NCI-H1105 (cell line): ENCODE data around the gene SMARCD2.
"Not testable (repeated sequence)": the region's sequence is repeated elsewhere in the genome, so short reads cannot be mapped to it uniquely, and the experiment has no call there.

Experiments used
- DNase-seq: peaks from one replicate; lab custom pipeline; 2025; lab: John Stamatoyannopoulos, UW

The SMARCD2 gene

DNA sequence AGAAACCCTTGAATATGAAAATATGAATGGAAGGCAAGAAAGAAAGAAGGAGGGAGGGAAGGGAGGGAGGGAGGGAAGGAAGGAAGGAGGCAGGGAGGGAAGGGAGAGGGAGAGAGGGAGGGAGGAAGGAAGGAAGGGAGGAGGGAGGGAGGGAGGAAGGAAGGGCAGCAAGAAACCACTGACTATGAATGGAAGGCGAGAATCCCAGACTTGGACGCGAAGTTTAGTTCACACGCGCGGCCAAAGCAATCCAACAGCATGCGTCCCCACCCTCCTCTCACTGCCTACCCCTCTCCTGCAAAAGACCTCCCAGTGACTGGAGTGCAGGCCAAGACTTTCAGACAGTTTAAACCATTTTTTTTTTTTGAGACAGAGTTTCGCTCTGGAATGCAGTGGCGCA, 7.9 kb upstream of the SMARCD2 start:
- DNase-seq = no peak

DNA sequence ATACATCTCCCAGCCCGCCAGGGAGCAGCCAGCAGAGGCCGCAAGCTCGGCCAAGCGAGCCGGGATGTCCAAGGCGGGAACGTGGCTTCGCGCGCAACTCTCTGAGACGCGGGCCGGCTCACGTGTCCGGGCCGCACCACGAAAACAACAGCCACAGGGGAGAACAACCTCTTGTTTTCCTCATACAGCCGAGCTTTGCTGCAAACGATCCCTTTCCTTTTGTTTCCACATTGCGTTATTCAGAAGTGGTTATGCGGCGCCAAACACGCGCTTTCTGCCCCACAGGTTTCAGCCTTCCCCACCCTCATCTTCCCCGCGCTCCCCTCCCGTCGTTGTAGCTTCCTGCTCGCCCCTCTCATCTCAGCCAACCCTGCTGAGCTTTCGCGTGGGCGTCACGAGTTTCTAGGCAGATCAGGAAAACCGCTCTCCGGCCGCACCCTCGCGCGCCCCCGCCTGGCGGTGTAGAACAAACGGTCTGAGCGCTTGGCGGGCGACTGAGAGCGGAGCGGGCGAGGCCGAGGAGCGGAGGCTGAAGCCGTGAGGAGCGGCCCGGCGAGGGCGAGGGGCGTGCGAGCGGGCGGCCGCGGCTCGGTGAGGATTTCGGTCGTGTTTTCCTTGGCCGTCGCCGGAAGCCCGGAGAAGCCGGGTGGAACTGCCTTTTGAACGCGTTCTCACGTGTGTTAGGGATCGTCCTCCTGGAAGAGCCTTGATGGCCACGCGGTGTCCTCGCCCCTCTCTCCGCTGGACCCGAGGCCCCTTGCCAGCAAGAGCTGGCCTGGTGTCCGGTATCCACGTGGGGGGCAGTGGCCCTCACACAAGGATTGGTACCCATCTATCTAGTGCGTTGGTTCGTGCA, 6.6 kb upstream of the SMARCD2 start:
- DNase-seq = no peak

DNA sequence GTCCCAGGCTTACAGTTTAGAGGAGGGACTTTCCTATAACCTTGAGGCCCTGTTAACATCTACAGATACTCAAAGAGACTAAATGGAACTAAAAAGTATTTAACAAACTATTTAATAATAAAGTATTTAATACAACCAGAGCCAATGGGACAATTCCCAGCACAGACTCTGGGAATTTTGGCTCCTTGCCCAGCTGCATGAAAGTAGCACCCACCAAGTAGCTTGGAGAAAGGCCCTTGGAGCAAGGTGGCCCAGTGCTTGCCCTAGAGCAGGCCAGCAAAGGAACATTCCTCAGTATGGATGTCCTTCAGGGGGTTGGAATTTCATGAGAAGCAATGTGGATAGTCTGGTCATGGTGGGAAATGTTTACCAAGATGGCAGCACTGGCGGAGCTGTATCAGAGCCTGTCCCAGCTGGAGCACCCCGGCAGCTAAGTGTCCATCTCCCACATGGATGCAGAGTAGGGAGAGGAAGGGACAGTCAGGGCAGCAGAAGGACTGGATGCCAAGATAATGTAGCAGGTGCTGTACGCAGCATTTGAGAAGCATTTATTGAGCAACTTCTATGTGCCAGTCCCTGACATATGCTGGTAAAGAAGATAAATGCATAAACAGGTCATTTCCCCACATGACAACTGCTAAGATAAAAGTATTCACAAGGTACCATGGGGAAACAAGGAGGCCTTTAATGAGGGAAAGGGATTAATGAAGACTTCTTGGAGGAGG, 5.2 kb upstream of the SMARCD2 start:
- no peak for DNase-seq

DNA sequence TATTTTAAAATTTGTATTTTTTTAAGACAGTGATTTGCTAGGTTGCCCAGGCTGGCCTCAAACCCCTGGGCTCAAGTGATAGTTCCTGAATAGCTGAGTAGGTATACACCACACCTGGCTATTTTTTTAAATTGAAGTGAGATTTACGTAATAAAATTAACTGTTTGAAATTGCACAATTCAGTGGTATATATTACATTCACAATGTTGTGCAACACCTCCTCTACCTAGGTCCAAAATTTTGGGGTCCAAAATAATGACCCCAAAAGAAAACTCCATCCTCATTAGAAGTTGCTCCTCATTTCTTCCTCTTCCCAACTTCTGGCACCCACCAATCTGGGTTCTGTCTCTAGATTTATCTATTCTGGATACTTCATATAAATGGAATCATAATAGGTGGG, 3.0 kb upstream of the SMARCD2 start:
- no peak for DNase-seq

DNA sequence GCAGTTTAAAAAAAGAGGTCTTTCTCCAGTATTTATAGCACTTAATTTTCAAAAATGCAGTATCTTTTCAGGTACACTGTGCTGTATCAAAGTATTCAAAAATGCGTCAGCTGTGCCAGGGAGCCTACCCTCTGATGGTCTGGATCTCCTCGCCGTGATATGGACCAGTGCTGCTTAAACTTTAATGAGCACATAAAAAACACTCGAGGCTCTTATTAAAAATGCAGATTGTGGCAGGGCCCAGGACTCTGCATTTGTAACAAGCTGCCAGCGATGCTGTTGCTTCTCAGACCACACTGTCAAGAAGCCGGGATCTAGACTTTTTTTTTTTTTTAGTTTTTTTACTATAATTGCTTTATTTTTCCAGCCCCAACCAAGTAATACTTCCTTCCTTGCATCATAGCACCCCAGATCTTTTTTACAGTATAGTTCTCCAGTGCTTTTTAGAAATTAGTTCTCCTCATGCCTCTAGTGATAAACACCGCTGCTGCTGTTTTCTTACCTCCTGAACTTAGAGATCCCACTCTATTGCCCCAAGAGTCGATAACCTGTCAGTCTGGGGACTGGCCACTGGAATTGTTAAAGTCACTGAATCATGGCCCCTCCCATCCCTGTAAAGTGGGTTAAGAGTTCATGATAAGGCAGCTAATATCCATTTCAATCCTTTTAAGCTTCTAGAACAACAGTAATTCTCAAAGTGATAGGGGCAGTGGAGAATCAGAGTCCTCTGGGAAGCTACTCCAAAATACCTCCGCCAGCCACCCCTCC, 1.6 kb upstream of the SMARCD2 start:
- no peak for DNase-seq

DNA sequence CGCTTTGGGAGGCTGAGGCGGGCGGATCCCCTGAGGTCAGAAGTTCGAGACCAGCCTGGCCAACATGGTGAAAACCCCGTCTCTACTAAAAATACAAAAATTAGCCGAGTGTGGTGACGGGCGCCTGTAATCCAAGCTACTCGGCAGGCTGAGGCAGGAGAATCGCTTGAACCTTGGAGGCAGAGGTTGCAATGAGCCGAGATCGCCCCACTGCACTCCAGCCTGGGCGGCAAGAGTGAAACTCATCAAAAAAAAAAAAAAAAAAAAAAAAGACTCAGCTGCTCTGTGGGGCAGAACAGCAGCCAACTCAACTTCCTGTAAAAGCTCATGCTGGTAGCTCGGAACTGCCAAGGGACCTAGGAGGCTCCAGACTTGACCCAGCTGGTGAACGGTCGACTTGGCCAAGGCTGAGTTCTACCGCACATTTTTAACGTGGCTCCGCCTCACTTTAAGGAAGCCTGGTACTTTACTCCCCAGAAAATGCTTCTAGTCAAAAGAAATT, 953 bp upstream of the SMARCD2 start:
- not testable (repeated sequence) for DNase-seq

DNA sequence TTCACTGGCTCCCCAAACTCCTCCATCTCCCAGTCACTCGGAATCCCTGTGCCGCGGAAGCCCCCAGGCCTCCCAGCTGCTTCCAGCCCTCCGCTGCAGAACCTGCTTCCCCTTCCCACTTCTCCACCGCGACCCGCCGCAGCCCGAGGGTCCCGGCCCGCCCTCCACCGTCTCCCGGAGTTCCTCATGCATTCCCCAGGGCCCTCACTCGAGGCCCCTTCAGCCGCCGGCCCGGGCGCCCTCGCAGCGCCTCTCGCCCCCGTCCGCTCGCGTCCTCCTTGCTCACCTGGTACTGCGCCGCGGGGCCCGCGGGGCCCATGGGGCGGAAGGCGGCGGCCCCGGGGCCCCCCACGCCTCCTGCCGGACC, 329 bp downstream of the SMARCD2 start:
- no peak for DNase-seq

DNA sequence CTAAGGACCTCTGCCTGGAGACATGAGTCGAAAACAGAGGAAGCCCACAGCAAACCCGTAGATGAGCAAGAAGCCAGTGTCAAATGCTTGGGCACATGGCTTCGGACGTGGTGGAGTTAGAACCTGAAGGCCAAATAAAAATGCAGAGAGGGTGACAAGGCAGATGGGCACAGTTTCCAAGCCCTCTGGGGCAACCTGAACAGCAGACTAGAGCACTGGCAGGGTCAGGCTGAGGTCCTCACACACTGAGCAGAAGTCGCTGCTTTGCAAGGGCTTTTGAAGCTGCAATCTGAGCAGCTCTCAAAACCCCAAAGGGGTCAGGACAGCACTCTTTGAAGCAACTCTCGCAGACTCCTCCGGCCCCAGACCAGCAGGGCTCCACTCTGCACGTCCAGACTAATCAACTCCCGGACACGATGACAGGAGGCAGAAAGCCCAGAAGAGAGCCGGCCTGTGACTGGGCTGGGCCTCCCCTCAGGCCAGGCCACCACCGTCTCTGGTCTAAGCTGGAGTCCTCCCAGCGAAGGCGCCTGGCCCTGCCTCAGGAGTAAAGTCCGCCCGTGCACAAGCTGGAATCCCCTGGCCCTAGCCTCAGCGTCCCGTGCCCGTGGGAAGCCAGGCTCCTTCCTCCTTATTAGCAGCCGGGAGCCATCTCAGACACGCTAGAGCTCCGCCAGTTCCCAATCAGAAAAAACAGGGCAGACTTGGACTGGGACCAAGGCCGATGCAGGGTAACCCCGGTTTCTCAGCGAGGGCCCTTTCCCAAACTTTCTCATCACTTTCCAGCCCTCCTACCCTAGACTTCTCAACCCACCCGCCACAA, 924 bp downstream of the SMARCD2 start:
- no peak for DNase-seq

DNA sequence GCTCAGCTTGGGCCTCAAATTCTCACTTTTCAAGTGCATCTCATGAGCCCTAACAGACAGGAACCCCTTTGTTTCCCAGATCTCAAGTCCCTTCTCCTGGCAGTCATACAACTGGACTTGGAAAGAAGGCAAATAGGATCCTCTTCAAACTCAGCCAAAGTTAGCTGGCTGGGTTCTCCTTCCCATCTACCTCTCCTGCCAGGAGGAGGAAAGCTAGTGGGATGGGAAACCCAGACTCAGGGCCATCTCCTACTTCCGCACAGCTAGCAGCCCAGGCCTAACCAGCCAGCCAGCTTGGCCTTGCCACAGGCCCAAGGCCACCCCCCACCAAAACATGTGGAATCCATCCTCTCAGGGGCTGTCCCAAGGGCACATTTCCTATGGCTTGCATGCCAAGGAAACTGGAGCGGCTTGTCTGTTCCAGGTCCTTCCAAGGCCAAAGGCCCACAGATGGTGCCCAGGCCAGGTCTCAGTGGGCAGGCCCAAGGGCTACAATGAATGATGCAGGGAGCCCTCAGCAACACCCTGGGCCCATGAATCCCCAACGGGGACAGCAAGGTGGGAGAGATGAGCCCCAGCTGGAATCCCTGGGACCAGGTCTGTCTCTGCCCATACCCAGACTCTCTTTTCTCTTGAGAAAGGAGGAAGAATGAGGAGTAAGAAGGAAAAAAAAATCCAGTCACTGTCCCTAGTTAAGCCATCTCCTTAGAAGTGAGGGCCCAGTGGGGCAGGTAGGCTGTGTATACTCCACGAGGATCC, 1.7 kb downstream of the SMARCD2 start:
- no peak for DNase-seq

DNA sequence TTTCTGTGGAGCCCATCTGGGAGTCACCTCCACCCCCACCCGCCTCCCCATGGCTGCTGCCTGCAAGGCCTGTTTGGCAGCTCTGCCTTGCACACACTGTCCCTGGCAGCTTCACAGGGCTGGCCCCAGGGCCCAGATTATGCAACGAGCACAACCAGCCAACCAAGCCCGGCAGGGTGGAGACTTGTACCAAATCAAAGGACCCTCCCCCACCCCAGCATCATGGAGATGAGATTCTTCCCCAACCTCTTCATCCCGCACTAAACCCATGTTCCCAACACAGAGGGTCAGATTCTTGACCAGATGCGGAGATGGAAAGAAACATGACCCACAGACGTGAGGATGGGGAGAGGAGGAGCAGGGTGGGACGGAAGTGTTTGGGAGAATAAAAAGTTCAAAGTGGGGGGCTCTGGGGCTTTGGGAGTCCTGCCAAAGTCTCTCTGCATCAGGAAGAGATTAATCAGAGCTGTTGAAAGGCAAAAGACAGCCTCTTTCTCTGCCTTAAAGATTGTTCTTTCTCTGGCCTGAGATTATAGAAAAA, 3.8 kb downstream of the SMARCD2 start:
- no peak for DNase-seq

DNA sequence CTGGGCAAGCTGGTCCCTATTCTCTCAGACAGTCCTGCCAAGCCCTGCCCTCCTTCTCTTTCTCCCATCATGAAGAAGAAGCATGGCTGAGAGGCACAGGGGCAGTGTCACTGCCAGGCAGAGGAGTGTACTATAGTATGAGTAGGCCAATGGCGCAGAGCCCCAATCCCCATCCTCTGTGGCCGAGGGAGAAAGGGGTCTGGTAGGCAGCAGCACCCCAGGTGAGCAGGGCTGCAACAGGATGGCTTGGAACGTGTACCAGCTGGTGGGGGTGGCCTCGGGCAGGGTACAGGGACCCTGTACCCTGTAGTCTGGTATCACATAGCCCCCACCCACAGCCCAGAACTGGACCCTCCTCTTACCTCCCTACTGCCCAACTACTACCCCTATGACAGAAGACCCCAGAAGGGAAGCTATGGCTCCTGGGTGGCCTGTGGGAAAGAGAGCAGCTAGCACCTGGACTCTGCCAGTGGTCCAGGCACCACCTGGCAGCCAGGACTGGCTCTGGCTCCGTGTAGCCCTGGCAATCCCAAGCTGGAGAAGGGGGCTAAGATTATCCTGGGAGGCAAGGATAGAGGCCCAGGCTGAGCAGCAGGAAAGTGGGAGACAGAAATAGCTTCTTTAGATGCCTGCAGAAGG, 4.4 kb downstream of the SMARCD2 start:
- no peak for DNase-seq

DNA sequence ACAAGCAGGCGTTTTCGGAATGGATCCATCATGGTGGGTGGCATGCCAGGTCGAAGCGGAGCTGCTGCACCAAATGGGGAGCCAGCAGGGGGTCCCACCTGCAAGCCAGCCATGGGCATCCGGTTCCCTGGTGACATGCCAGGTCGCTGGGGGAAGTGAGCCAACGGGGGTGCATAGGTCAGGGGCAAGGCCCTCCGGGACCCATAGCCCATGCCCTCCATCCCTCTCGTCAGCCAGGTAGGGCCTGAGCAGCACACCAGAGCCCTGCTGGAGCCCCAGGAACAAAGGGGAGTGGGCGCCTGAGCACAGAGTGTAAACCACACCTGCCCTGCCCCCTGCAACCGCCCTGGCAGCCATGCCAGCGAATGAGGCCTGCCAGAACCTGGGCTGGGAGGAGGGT, 5.0 kb downstream of the SMARCD2 start:
- DNase-seq = no peak

DNA sequence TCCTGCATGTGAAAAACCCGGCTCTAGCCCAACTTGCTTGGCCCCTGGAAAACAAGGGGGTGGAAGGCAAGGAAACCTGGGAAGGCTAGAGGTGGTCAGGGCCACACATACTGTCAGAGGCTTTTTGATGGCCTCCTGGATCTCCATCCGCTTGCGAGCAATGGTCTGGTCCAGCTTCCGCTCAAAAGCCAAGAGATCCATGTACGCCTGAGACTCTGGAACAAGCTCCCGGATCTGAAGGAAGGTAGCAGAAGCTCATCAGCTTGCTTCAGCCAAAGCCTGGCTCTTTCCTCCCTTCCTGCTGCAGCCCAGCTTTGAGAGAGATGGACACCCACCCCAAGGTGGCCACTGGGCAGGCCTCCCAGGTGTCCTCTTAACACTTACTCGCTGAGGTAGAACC, 5.7 kb downstream of the SMARCD2 start:
- DNase-seq = no peak

DNA sequence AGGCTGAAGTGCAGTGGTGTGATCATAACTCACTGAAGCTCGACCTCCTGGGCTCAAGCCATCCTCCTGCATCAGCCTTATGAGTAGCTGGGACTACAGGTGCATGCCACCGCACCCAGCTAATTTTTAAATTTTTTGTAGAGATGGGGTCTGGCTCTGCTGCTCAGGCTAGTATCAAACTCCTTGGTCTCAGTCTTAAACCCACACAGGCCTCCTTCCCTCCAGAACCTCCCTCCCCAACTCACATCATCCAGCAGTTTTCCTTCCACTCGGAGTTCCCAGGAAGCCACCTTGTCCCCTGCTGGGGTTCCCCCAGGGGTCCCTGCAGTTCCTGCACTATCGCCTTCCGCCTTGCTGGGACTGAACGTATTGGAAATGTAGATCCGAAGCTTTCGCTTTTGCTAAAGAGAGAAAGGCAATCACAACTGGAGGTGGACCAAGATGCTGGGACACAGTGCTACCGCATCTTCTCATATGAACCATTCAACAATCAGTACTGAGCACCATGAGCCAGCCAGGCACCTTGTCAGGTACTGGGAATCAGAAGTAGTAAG, 7.2 kb downstream of the SMARCD2 start:
- no peak for DNase-seq

DNA sequence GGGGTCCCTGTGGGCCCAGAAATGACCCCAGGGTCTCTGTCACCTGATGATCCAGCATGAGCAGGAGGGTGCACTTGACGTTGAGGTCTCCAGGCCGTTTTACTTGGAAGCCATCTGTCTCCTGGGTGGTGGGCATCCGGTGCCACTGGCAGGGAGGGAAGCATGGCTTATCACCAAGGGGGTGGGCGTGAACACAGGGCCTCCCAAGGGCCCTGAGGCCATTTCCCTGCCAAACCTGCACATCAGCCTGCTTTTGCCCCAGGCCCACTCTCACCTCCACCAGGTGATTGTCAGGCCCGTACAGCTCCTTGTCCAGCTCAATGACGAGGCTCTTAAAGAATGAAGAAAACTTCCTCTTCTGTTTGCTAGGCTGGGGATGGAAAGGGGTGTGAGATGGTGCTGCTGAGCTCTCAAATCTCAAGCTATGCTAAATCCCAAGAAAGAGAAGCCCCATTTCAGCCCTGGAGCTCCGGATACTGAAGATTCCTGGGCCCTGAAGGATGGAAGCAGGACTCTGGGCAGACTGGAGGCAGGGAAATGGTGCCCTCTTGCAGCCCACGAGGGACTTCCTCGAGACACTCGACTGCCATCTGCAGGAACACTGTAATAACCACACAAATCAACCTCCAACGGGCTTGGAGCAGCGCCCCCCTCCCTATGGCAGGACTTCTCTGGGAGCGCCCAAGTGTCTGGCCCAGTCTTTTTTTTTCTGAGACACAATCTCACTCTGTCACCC, 7.9 kb downstream of the SMARCD2 start:
- DNase-seq = peak; percentile 46

DNA sequence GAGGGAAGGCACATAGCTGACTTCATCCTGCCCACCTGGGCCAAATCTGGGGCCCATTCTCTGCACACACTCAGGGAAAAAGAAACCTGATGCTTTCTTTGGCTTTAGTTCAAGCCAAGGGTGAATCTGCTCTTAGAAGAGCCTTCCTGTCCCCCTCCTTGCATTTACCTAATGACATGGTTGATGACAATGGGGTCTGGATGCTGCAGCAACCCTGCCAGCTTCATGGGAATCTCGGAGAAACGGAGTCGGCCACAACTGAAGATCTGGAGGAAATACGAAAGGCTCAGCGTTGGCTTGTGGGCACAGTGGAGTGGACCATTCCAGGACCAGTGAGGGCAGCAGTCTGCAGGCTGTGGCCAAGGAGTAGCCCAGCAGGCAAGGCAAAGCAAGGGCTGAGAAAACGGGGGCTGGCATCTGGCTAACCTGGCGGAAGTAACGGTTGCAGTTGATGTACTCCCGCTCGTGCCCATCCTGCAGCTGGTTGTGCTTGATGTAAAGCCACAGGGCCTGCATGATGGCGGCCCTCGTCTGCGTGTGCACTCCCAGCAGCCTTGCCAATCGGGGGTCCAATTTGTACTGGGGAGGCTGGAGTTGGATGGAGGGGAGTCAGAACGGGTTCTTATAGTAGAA, 8.6 kb downstream of the SMARCD2 start:
- DNase-seq = no peak

DNA sequence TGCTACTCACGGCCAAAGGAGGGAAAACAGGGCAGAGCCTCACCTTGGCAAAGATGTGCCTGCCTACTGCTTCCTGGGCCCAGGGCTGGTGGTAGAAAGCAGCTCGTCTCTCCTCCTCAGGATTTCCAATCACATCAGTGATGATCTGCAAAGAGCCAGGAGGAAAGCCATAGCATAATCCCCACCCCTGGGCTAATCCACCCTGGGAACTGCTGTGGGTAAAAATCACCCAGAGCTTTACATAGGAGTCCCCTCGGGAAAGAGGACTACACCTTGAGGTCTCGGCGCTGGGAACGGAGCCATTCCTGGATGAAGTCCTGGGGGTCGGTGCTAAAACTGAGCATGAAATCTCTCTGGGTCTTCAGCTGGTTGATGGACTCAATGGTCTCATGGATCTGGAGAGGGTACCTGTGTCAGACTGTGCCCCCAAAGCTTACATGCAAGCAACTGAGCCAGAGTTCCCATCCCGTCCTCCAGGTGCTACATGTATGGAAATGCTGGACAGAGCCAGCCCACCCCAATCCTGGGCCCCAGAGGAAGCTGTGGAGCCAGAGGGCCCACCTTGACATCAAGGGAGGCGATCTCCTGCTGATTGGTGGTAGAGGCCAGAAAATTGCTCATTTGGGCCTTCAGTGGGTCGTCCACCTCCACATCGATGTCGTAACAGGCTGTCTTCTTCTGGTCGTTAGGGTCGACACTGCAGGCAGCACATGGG, 9.3 kb downstream of the SMARCD2 start:
- no peak for DNase-seq

DNA sequence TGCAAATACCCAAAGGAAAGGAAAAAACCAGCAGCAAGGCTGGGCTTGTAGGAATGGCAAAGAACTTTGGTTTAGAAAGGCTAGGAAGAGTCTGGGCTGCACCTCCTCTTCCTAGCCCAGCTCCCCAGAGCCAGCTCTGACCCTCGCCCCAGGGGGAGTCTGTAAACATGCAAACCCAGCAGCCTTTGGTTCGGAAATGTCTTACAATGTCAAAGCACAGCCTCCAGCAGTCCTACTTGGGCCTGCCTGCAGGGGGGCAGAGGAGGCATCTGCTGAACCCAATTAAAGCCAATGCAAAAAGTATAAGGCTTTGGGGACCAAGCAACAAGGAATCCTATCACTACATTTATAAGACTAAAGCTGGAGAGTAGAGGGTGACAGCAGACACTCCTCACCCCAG, 10.0 kb downstream of the SMARCD2 start:
- no peak for DNase-seq
